ENCODE results near the gene ZNF516.

The ZNF516 gene

GRCh38 chr18:76491473-76491775, 3.6 kb downstream of the ZNF516 start (continued):
- TF ChIP-seq PATZ1 (CRISPR knock-in tag; IDR thresholded peaks at IDR 0.05; ENCODE audit: borderline replicate concordance) (no peak), ISL1 (CRISPR knock-in tag; IDR thresholded peaks at IDR 0.05) (no peak), GLIS3 (CRISPR knock-in tag; IDR thresholded peaks at IDR 0.05) (no peak), TOX (CRISPR knock-in tag; IDR thresholded peaks at IDR 0.05; ENCODE audit: borderline replicate concordance) (no peak), ZFP30 (CRISPR knock-in tag; IDR thresholded peaks at IDR 0.05) (no peak), RARB (CRISPR knock-in tag; IDR thresholded peaks at IDR 0.05) (no peak)

- ATAC-seq: no peak
- TF ChIP-seq BACH2 (CRISPR knock-in tag; IDR thresholded peaks at IDR 0.05; ENCODE audit: borderline replicate concordance): no peak
- TF ChIP-seq ISL1 (CRISPR knock-in tag; IDR thresholded peaks at IDR 0.05): no peak
- no peak for TF ChIP-seq ZNF565 (CRISPR knock-in tag; conservative IDR thresholded peaks at IDR 0.05; ENCODE audit: low read depth)
- TF ChIP-seq TOX (CRISPR knock-in tag; IDR thresholded peaks at IDR 0.05; ENCODE audit: borderline replicate concordance): no peak
- no peak for TF ChIP-seq CSDC2 (CRISPR knock-in tag; IDR thresholded peaks at IDR 0.05)
- TF ChIP-seq GLIS3 (CRISPR knock-in tag; IDR thresholded peaks at IDR 0.05): no peak
- TF ChIP-seq RARB (CRISPR knock-in tag; IDR thresholded peaks at IDR 0.05): no peak
- no peak for TF ChIP-seq PPARA (CRISPR knock-in tag; IDR thresholded peaks at IDR 0.05; ENCODE audit: borderline replicate concordance)
- TF ChIP-seq TSHZ2 (CRISPR knock-in tag; IDR thresholded peaks at IDR 0.05): no peak
- no peak for TF ChIP-seq ZNF8 (CRISPR knock-in tag; IDR thresholded peaks at IDR 0.05)
- TF ChIP-seq SNAI2 (CRISPR knock-in tag; IDR thresholded peaks at IDR 0.05): no peak
Measured at GRCh38 chr18:76490670-76491472, 4.2 kb downstream of the ZNF516 start.

GRCh38 chr18:76490033-76490432, 5.0 kb downstream of the ZNF516 start:
- no peak for TF ChIP-seq ZFP3 (CRISPR knock-in tag; IDR thresholded peaks at IDR 0.05)
- TF ChIP-seq ZFP30 (CRISPR knock-in tag; IDR thresholded peaks at IDR 0.05): no peak
- no peak for TF ChIP-seq ZNF70 (CRISPR knock-in tag; IDR thresholded peaks at IDR 0.05)
- TF ChIP-seq TCF4 (CRISPR knock-in tag; IDR thresholded peaks at IDR 0.05; ENCODE audit: borderline replicate concordance): no peak
- TF ChIP-seq CREB5 (CRISPR knock-in tag; IDR thresholded peaks at IDR 0.05; ENCODE audit: low read depth): no peak
- no peak for TF ChIP-seq ZNF8 (CRISPR knock-in tag; IDR thresholded peaks at IDR 0.05)
- TF ChIP-seq POU6F1 (CRISPR knock-in tag; IDR thresholded peaks at IDR 0.05; ENCODE audit: borderline replicate concordance, low read depth): no peak
- TF ChIP-seq CSDC2 (CRISPR knock-in tag; IDR thresholded peaks at IDR 0.05): no peak

GRCh38 chr18:76489081-76489480, 6.0 kb downstream of the ZNF516 start:
- TF ChIP-seq POU6F1 (CRISPR knock-in tag; IDR thresholded peaks at IDR 0.05; ENCODE audit: borderline replicate concordance, low read depth) (no peak), GLIS3 (CRISPR knock-in tag; IDR thresholded peaks at IDR 0.05) (no peak), ISL1 (CRISPR knock-in tag; IDR thresholded peaks at IDR 0.05) (no peak), TSHZ2 (CRISPR knock-in tag; IDR thresholded peaks at IDR 0.05) (no peak), CSDC2 (CRISPR knock-in tag; IDR thresholded peaks at IDR 0.05) (no peak), ZNF70 (CRISPR knock-in tag; IDR thresholded peaks at IDR 0.05) (no peak), BACH2 (CRISPR knock-in tag; IDR thresholded peaks at IDR 0.05; ENCODE audit: borderline replicate concordance) (no peak)
- no peak for ATAC-seq

More at GRCh38 chr18:76490033-76490432, 5.0 kb downstream of the ZNF516 start:
- ATAC-seq: no peak
